GM23338 (cell line): ENCODE measurements around the gene VWA3B. TPM values are rescaled to one million over a fixed set of nuclear protein-coding genes. Genes with fewer than 3 reads are reported as not detected.

Experiments used
- ATAC-seq: fragments of 200-7000 bp; cut with Tn5 transposase; 3 replicates; pipeline ENCODE4 v1.9.1; 2020
- DNase-seq: peaks from one replicate; pipeline ENCODE4 v3.0.0-alpha.2; 2015; ENCODE audit warnings: low spot score
- H2AFZ ChIP-seq: fragments of 200-600 bp; sonication (generic); 2 replicates; pipeline ENCODE4 v1.8.0; 2016; ENCODE audit warnings: antibody characterized with exemption, mild to moderate bottlenecking, moderate library complexity
- H3F3A ChIP-seq: fragments of 200-600 bp; sonication (generic); replicated peaks from 2 replicates; pipeline ENCODE4 v1.8.0; 2017; ENCODE audit warnings: antibody characterized with exemption, mixed run types, low read depth
- H3K27ac ChIP-seq: fragments of 200-600 bp; sonication (generic); 2 replicates; pipeline ENCODE4 v1.6.1; 2016; ENCODE audit warnings: low read depth
- H3K27me3 ChIP-seq: fragments of 200-600 bp; sonication (generic); 2 replicates; pipeline ENCODE4 v1.8.0; 2016; ENCODE audit warnings: mild to moderate bottlenecking, mixed run types, moderate library complexity; ENCODE audit not compliant: insufficient read depth
- H3K36me3 ChIP-seq: fragments of 200-600 bp; sonication (generic); 2 replicates; pipeline ENCODE4 v1.8.0; 2016; ENCODE audit warnings: mild to moderate bottlenecking; ENCODE audit not compliant: insufficient read depth
- H3K4me1 ChIP-seq: fragments of 200-600 bp; sonication (generic); 2 replicates; pipeline ENCODE4 v1.8.0; 2016; ENCODE audit warnings: mild to moderate bottlenecking, moderate library complexity; ENCODE audit not compliant: insufficient read depth
- H3K4me2 ChIP-seq: fragments of 200-600 bp; sonication (generic); 2 replicates; pipeline ENCODE4 v1.7.1; 2017; ENCODE audit warnings: mixed run types
- H3K4me3 ChIP-seq: fragments of 200-600 bp; sonication (generic); 2 replicates; pipeline ENCODE4 v1.6.1; 2016; ENCODE audit warnings: mixed run types
- H3K79me2 ChIP-seq: fragments of 200-600 bp; sonication (generic); replicated peaks from 2 replicates; pipeline ENCODE4 v1.8.0; 2017; ENCODE audit warnings: mild to moderate bottlenecking; ENCODE audit not compliant: insufficient read depth
- H3K9me2 ChIP-seq: fragments of 200-600 bp; sonication (generic); 2 replicates; pipeline ENCODE4 v1.8.0; 2017; ENCODE audit not compliant: insufficient read depth
- H4K20me1 ChIP-seq: fragments of 200-600 bp; sonication (generic); replicated peaks from 2 replicates; pipeline ENCODE4 v1.8.0; 2017; ENCODE audit warnings: mild to moderate bottlenecking; ENCODE audit not compliant: insufficient read depth
- H3K27ac Mint-ChIP-seq: 2 replicates; pipeline ENCODE4 v1.8.0; 2020; ENCODE audit warnings: inconsistent platforms, mild to moderate bottlenecking, moderate library complexity, mixed read lengths
- H3K27me3 Mint-ChIP-seq: 3 replicates; pipeline ENCODE4 v1.8.0; 2022; ENCODE audit warnings: low read depth, mild to moderate bottlenecking, moderate library complexity, mixed read lengths, inconsistent platforms; ENCODE audit not compliant: insufficient read depth, poor library complexity
- H3K36me3 Mint-ChIP-seq: 3 replicates; pipeline ENCODE4 v1.8.0; 2021; ENCODE audit warnings: low read depth, mild to moderate bottlenecking, inconsistent platforms, moderate library complexity, mixed read lengths
- H3K4me1 Mint-ChIP-seq: 3 replicates; pipeline ENCODE4 v1.8.0; 2020; ENCODE audit warnings: mild to moderate bottlenecking, inconsistent platforms, mixed read lengths
- H3K4me3 Mint-ChIP-seq: 3 replicates; pipeline ENCODE4 v1.8.0; 2021; ENCODE audit warnings: moderate library complexity, mild to moderate bottlenecking, inconsistent platforms, mixed read lengths
- H3K9me3 Mint-ChIP-seq: 3 replicates; pipeline ENCODE4 v1.8.0; 2020; ENCODE audit warnings: moderate library complexity, mild to moderate bottlenecking, inconsistent platforms, mixed read lengths
- CTCF ChIP-seq, 2 experiments: fragments of 200-600 bp in 1 of 2; sonication (generic) in 1 of 2; conservative IDR thresholded peaks; 2 replicates each; pipeline versions ENCODE4 v1.5.1 to v1.6.1; 2016 to 2017; ENCODE audit warnings: antibody characterized with exemption in 2 of 2, low read depth in 2 of 2, mild to moderate bottlenecking in 2 of 2, moderate library complexity in 1 of 2
- ETS1 ChIP-seq: IDR thresholded peaks from 2 replicates; pipeline ENCODE4 v1.6.1; 2016; ENCODE audit warnings: antibody characterized with exemption
- EZH2 ChIP-seq: fragments of 200-600 bp; sonication (generic); IDR thresholded peaks from one replicate; pipeline ENCODE4 v1.8.0; 2017; ENCODE audit warnings: antibody characterized with exemption, mild to moderate bottlenecking, low read depth; ENCODE audit not compliant: unreplicated experiment
- JUNB ChIP-seq: IDR thresholded peaks from one replicate; pipeline ENCODE4 v1.6.1; 2016; ENCODE audit warnings: antibody characterized with exemption; ENCODE audit not compliant: unreplicated experiment
- NANOG ChIP-seq: IDR thresholded peaks from 2 replicates; pipeline ENCODE4 v1.6.1; 2016; ENCODE audit warnings: antibody characterized with exemption, borderline replicate concordance
- POLR2AphosphoS5 ChIP-seq: IDR thresholded peaks from 2 replicates; pipeline ENCODE4 v1.6.1; 2016; ENCODE audit warnings: antibody characterized with exemption, low read depth
- REST ChIP-seq: IDR thresholded peaks from one replicate; pipeline ENCODE4 v1.6.1; 2018; ENCODE audit warnings: antibody characterized with exemption; ENCODE audit not compliant: unreplicated experiment
- polyA plus RNA-seq: library from polyadenylated mRNA; unstranded; fragments of >200 nt; fragmentation: Nextera tagmentation; extraction: Ambion mirVana; gene quantifications from 2 replicates; pipeline ENCODE4 v1.2.1, GENCODE V29; 2016
- total RNA-seq: library from RNA; depleted of rRNA; stranded (reverse); fragments of >200 nt; shearing (Covaris generic); gene quantifications from 2 replicates; pipeline ENCODE4 v1.2.3, GENCODE V29; 2014

The VWA3B gene
- total and polyA plus RNA-seq, 2 experiments from 2014 or later, result not detected

GRCh38 chr2:98153481-98153880, 66.5 kb downstream of the VWA3B start:
- Mint-ChIP-seq H3K27me3 (peaks cover 4% of the 10 kb centered on the region), H3K4me3 (no peak overlapping the region), H3K4me1 (peaks cover 5% of the 10 kb centered on the region; the same call in 2 of the 3 replicates), H3K27ac (no peak overlapping the region), H3K9me3 (no peaks in the 10 kb centered on the region; the same call in 2 of the 3 replicates), H3K36me3 (no peaks in the 10 kb centered on the region)
- Histone ChIP-seq H3K27me3 (no peaks in the 10 kb centered on the region), H3K9me2 (no peaks in the 10 kb centered on the region), H3K79me2 (no peaks in the 10 kb centered on the region), H3K27ac (no peak overlapping the region), H3K4me2 (no peak overlapping the region), H3F3A (no peaks in the 10 kb centered on the region), H3K36me3 (no peaks in the 10 kb centered on the region), H2AFZ (no peak overlapping the region; the same call in 1 of the 2 replicates), H4K20me1 (no peaks in the 10 kb centered on the region), H3K4me1 (no peaks in the 10 kb centered on the region; the same call in 1 of the 2 replicates), H3K4me3 (no peak overlapping the region)
- no peak for DNase-seq
- no peak for TF ChIP-seq ETS1
- ATAC-seq, result no peak

DNA sequence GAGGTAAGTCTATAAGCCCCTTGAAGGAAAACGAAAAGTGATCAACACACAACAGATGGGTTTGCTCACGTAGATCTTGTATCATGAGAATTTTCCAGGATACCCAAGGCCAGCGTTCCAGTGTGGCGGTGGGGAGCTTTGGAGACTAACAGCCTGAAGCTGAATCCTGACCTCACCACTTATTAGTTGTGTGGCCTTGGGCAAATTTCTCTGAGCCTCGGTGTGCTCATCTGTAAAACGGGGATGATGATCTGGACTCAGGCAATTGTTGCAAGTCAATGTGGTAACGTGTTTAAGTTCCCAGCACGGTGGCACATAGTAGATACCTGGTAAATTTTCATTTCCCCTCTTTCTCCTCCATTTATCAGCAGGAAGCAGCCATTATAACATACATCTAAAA, 68.3 kb downstream of the VWA3B start:
- Histone ChIP-seq H3K4me1 (no peaks in the 10 kb centered on the region; the same call in 1 of the 2 replicates), H4K20me1 (no peaks in the 10 kb centered on the region), H3K36me3 (no peaks in the 10 kb centered on the region), H3K4me2 (no peak overlapping the region), H3K4me3 (no peak overlapping the region), H3K27ac (no peak overlapping the region), H3K79me2 (no peaks in the 10 kb centered on the region), H3K27me3 (no peaks in the 10 kb centered on the region), H3F3A (no peaks in the 10 kb centered on the region), H3K9me2 (no peaks in the 10 kb centered on the region), H2AFZ (no peak overlapping the region)
- TF ChIP-seq EZH2 (no peak), JUNB (no peak), CTCF (conservative IDR thresholded peaks at IDR 0.05; ENCODE audit: low read depth in 2 of 2) (no peak)
- Mint-ChIP-seq H3K9me3 (no peaks in the 10 kb centered on the region), H3K4me3 (no peak overlapping the region), H3K4me1 (peaks cover 8% of the 10 kb centered on the region; the same call in 2 of the 3 replicates), H3K36me3 (no peaks in the 10 kb centered on the region), H3K27ac (no peak overlapping the region), H3K27me3 (peaks cover 4% of the 10 kb centered on the region)
- DNase-seq, result no peak
- ATAC-seq, result no peak

- peaks cover 4% of the 10 kb centered on the region for H3K27me3 Mint-ChIP-seq
- H3K4me3 Mint-ChIP-seq, result no peak overlapping the region
- H3K9me3 Mint-ChIP-seq, result no peaks in the 10 kb centered on the region
- no peak overlapping the region for H3K4me3 ChIP-seq
- no peaks in the 10 kb centered on the region for H3K36me3 ChIP-seq
- no peaks in the 10 kb centered on the region for H4K20me1 ChIP-seq
- peaks cover 8% of the 10 kb centered on the region; the same call in 2 of the 3 replicates for H3K4me1 Mint-ChIP-seq
- no peak for ATAC-seq
- H3K4me2 ChIP-seq, result no peak overlapping the region
- no peak for DNase-seq
- H3K79me2 ChIP-seq, result no peaks in the 10 kb centered on the region
- H2AFZ ChIP-seq, result no peak overlapping the region
- H3F3A ChIP-seq, result no peaks in the 10 kb centered on the region
- no peaks in the 10 kb centered on the region for H3K27me3 ChIP-seq
- no peaks in the 10 kb centered on the region for H3K9me2 ChIP-seq
- H3K36me3 Mint-ChIP-seq, result no peaks in the 10 kb centered on the region
- no peak overlapping the region for H3K27ac Mint-ChIP-seq
- H3K4me1 ChIP-seq, result no peaks in the 10 kb centered on the region; the same call in 1 of the 2 replicates
- H3K27ac ChIP-seq, result no peak overlapping the region
- TF ChIP-seq POLR2AphosphoS5 (no peak), NANOG (no peak), REST (no peak), ETS1 (no peak)
Measured at GRCh38 chr2:98155716-98156115, 68.7 kb downstream of the VWA3B start.
